MM.1S (cell line): ENCODE data around the gene FAF2.

Experiments
- EZH2 ChIP-seq: fragments of 300-600 bp; sonication (generic); optimal IDR thresholded peaks from 2 replicates; pipeline ENCODE3; 2017; ENCODE audit warnings: low read depth, mild to moderate bottlenecking, antibody characterized with exemption, low read length, mixed read lengths
- TF ChIP-seq, protein P1 (sequence below): fragments of 300-600 bp; sonication (generic); IDR thresholded peaks from 2 replicates; pipeline ENCODE4 v1.5.1; 2016; ENCODE audit warnings: antibody characterized with exemption, low read length, mixed read lengths

DNA sequence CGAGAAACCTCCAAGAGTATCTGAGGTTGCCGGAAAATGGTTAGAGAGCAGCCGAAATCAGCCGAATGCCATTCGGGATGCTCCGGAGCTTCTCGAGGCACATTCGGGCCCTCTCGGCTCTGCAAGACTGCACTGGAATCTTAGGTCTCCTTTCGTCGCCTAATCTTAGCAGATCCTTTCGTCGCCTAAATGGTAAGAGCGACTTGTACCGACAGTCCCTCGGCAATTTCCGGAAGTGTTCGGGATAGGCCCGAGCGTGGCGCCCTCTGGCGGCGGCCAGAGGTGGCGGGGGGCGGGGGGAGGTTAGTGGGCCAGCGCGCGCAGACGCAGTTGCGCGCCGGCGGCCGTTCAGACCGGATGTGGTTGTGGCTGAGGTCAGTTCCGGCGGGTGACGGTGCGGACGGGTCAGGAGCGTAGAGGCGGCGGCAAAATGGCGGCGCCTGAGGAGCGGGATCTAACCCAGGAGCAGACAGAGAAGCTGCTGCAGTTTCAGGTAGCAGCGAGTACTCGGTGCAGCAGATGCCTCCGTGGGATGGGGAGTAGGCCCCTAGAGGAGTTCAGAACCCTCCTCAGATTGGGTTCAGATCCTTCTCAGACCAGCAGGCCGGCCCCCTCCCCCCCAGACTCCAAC is at the start of gene FAF2:
- TF ChIP-seq, protein P1, sequence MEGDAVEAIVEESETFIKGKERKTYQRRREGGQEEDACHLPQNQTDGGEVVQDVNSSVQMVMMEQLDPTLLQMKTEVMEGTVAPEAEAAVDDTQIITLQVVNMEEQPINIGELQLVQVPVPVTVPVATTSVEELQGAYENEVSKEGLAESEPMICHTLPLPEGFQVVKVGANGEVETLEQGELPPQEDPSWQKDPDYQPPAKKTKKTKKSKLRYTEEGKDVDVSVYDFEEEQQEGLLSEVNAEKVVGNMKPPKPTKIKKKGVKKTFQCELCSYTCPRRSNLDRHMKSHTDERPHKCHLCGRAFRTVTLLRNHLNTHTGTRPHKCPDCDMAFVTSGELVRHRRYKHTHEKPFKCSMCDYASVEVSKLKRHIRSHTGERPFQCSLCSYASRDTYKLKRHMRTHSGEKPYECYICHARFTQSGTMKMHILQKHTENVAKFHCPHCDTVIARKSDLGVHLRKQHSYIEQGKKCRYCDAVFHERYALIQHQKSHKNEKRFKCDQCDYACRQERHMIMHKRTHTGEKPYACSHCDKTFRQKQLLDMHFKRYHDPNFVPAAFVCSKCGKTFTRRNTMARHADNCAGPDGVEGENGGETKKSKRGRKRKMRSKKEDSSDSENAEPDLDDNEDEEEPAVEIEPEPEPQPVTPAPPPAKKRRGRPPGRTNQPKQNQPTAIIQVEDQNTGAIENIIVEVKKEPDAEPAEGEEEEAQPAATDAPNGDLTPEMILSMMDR: peak; percentile 98
- TF ChIP-seq EZH2: no peak
